ENCODE results near the gene BMP8B. TPM values are rescaled to one million over a fixed set of nuclear protein-coding genes. Genes with fewer than 3 reads are reported as not detected.
A peak's percentile ranks its signal among the peaks of the same experiment; 100 is the strongest.

The BMP8B gene
- total and polyA plus RNA-seq, 2 donors (not counting 1 experiment from before 2014, with no cell fraction given) = 0.01 TPM; not detected in 1

DNA sequence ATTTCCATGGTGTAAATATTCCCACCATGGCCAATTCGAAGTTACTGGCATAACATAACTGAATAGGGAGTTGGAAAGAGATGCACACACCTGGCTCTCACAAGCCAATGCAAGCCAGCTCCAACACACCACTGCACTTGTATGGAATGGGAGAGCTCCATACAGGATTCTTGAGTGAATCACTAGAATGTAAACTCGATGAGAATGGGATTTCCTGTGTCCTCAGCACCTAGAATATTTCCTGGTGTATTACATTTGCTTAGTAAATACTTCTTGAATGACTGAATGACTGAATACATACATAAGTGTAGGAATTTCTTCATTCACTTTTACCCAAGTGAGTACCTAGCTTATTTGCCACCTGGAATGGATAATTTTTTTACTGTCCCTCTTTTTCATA, 66.2 kb downstream of the BMP8B start:
- DNase-seq (ENCODE audit: low read depth in 2 of 2) = peak in 1 of 2 donors; percentile 9
- no peaks in the 10 kb centered on the region for H3K36me3 ChIP-seq (ENCODE audit: control insufficient read depth, insufficient read depth, low read length)
- H3K4me1 ChIP-seq (ENCODE audit: control insufficient read depth, extremely low read depth, insufficient read depth, low read length) = no peaks in the 10 kb centered on the region
- no peaks in the 10 kb centered on the region for H3K9me3 ChIP-seq (ENCODE audit: control insufficient read depth, insufficient read depth, low read depth, low read length)
- H3K4me2 ChIP-seq (ENCODE audit: extremely low read depth, insufficient read depth, low read length) = no peak overlapping the region
- TF ChIP-seq, protein P1, sequence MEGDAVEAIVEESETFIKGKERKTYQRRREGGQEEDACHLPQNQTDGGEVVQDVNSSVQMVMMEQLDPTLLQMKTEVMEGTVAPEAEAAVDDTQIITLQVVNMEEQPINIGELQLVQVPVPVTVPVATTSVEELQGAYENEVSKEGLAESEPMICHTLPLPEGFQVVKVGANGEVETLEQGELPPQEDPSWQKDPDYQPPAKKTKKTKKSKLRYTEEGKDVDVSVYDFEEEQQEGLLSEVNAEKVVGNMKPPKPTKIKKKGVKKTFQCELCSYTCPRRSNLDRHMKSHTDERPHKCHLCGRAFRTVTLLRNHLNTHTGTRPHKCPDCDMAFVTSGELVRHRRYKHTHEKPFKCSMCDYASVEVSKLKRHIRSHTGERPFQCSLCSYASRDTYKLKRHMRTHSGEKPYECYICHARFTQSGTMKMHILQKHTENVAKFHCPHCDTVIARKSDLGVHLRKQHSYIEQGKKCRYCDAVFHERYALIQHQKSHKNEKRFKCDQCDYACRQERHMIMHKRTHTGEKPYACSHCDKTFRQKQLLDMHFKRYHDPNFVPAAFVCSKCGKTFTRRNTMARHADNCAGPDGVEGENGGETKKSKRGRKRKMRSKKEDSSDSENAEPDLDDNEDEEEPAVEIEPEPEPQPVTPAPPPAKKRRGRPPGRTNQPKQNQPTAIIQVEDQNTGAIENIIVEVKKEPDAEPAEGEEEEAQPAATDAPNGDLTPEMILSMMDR (conservative IDR thresholded peaks at IDR 0.05 in 1 of 2, IDR thresholded peaks at IDR 0.05 in 1 of 2; ENCODE audit: low read depth in 1 of 2, low read length in 2 of 2) = no peak
- H3K27me3 ChIP-seq (ENCODE audit: control insufficient read depth, insufficient read depth, low read length) = peaks cover 17% of the 10 kb centered on the region
- H3K79me2 ChIP-seq (ENCODE audit: control insufficient read depth, insufficient read depth, low read length) = no peaks in the 10 kb centered on the region
- H3K9ac ChIP-seq (ENCODE audit: insufficient read depth, low read length) = no peak overlapping the region
- no peak overlapping the region for H2AFZ ChIP-seq (ENCODE audit: low read length)
- H3K4me3 ChIP-seq (replicated peaks in 1 of 4; ENCODE audit: control extremely low read depth in 1 of 4, insufficient read depth in 1 of 4, low read depth in 3 of 4, low read length in 4 of 4) = no peak overlapping the region
- H4K20me1 ChIP-seq (ENCODE audit: control insufficient read depth, extremely low read depth, insufficient read depth, low read length) = no peaks in the 10 kb centered on the region
- no peak overlapping the region for H3K27ac ChIP-seq (ENCODE audit: insufficient read depth, low read length)

DNA sequence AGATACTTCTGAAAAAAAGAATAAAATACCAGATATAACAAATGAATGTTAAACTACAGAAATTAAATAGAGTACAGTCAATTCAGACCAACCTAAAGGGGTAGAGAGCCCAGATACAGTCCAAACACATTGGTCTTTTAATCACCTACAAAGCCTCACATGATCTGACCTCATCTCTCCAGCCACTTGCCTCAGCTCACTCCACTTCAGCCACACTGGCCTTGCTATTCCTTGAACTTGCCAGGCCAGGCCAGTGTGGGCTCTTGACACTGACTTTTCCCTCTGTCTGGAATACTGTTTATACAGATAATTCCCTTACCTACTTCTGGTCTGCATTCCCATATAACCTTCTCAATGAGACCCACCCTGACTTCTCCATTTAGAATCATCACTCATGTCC, 67.0 kb downstream of the BMP8B start:
- H3K4me3 ChIP-seq (replicated peaks in 1 of 4; ENCODE audit: control extremely low read depth in 1 of 4, insufficient read depth in 1 of 4, low read depth in 3 of 4, low read length in 4 of 4) = no peak overlapping the region
- H3K9me3 ChIP-seq (ENCODE audit: control insufficient read depth, insufficient read depth, low read depth, low read length) = no peaks in the 10 kb centered on the region
- DNase-seq (ENCODE audit: low read depth in 2 of 2) = no peak
- no peak for TF ChIP-seq EZH2 (IDR thresholded peaks at IDR 0.05; ENCODE audit: low read length, missing control alignments)
- TF ChIP-seq, protein P1 (conservative IDR thresholded peaks at IDR 0.05 in 1 of 2, IDR thresholded peaks at IDR 0.05 in 1 of 2; ENCODE audit: low read depth in 1 of 2, low read length in 2 of 2) = no peak
- H3K27me3 ChIP-seq (ENCODE audit: control insufficient read depth, insufficient read depth, low read length) = peaks cover 20% of the 10 kb centered on the region
- H3K9ac ChIP-seq (ENCODE audit: insufficient read depth, low read length) = no peak overlapping the region
- no peak overlapping the region for H2AFZ ChIP-seq (ENCODE audit: low read length)
- no peak overlapping the region for H3K27ac ChIP-seq (ENCODE audit: insufficient read depth, low read length)
- H4K20me1 ChIP-seq (ENCODE audit: control insufficient read depth, extremely low read depth, insufficient read depth, low read length) = no peaks in the 10 kb centered on the region
- no peak overlapping the region for H3K4me2 ChIP-seq (ENCODE audit: extremely low read depth, insufficient read depth, low read length)
- H3K79me2 ChIP-seq (ENCODE audit: control insufficient read depth, insufficient read depth, low read length) = no peaks in the 10 kb centered on the region
- H3K4me1 ChIP-seq (ENCODE audit: control insufficient read depth, extremely low read depth, insufficient read depth, low read length) = no peaks in the 10 kb centered on the region
- H3K36me3 ChIP-seq (ENCODE audit: control insufficient read depth, insufficient read depth, low read length) = no peaks in the 10 kb centered on the region

DNA sequence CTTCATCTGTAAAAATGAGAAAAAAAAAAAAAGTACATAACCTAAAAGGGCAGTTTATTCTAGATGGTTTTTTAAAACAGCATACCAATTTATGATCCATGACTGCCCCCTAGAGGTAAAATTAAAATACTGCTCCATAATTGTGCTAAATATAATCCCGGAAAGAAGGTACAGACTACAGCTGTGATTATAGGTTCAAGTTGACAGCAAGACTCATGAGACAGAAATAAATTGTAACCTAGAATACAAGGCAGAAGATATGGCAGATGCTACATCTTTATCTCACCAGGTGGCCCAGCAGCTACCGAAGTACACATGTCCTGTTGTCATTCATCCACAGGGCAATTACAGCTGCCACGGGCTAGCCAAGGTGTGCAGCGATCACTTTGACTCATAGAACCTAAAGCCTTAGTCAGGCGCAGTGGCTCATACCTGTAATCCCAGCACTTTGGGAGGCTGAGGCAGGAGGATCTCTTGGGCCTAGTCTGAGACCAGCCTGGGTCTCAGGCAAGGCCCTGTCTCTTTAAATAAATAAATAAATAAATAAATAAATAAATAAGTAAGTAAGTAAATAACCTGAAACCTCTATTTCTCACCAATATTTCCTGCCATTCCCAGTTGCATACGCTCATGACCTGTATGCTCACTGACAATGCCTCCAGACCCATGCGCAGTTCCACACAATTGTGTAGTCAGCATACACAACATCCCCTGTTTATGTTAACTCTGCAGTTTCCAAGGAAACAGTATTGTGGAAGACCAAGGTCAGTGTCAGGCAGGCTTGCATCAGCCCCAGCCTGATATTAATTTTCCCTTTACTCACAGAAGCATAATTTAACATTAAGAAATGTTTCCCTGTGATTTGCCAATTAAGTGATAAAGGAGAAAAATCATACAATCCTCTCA, 68.3 kb downstream of the BMP8B start:
- peaks cover 20% of the 10 kb centered on the region for H3K27me3 ChIP-seq (ENCODE audit: control insufficient read depth, insufficient read depth, low read length)
- no peaks in the 10 kb centered on the region for H3K4me1 ChIP-seq (ENCODE audit: control insufficient read depth, extremely low read depth, insufficient read depth, low read length)
- H3K9ac ChIP-seq (ENCODE audit: insufficient read depth, low read length) = no peak overlapping the region
- H2AFZ ChIP-seq (ENCODE audit: low read length) = no peak overlapping the region
- no peak overlapping the region for H3K27ac ChIP-seq (ENCODE audit: insufficient read depth, low read length)
- H3K79me2 ChIP-seq (ENCODE audit: control insufficient read depth, insufficient read depth, low read length) = no peaks in the 10 kb centered on the region
- no peaks in the 10 kb centered on the region for H4K20me1 ChIP-seq (ENCODE audit: control insufficient read depth, extremely low read depth, insufficient read depth, low read length)
- no peak overlapping the region for H3K4me2 ChIP-seq (ENCODE audit: extremely low read depth, insufficient read depth, low read length)
- DNase-seq (ENCODE audit: low read depth in 2 of 2) = peak; percentile 32 to 77
- no peaks in the 10 kb centered on the region for H3K9me3 ChIP-seq (ENCODE audit: control insufficient read depth, insufficient read depth, low read depth, low read length)
- H3K36me3 ChIP-seq (ENCODE audit: control insufficient read depth, insufficient read depth, low read length) = no peaks in the 10 kb centered on the region
- TF ChIP-seq EZH2 (IDR thresholded peaks at IDR 0.05; ENCODE audit: low read length, missing control alignments) = no peak
- TF ChIP-seq, protein P1 (conservative IDR thresholded peaks at IDR 0.05 in 1 of 2, IDR thresholded peaks at IDR 0.05 in 1 of 2; ENCODE audit: low read depth in 1 of 2, low read length in 2 of 2) = peak in 1 of 2 donors; percentile 45
- H3K4me3 ChIP-seq (replicated peaks in 1 of 4; ENCODE audit: control extremely low read depth in 1 of 4, insufficient read depth in 1 of 4, low read depth in 3 of 4, low read length in 4 of 4) = no peak overlapping the region

Data from fibroblast of lung (primary cell).